GM19099 (cell line): ENCODE data around the gene NR1H2.

ENCODE experiments used
- POLR2A ChIP-seq: IDR thresholded peaks from 3 replicates; pipeline ENCODE4 v1.6.1; 2011; ENCODE audit warnings: low read depth; ENCODE audit not compliant: insufficient read length; ENCODE audit errors: extremely low read depth

Gene NR1H2

DNA sequence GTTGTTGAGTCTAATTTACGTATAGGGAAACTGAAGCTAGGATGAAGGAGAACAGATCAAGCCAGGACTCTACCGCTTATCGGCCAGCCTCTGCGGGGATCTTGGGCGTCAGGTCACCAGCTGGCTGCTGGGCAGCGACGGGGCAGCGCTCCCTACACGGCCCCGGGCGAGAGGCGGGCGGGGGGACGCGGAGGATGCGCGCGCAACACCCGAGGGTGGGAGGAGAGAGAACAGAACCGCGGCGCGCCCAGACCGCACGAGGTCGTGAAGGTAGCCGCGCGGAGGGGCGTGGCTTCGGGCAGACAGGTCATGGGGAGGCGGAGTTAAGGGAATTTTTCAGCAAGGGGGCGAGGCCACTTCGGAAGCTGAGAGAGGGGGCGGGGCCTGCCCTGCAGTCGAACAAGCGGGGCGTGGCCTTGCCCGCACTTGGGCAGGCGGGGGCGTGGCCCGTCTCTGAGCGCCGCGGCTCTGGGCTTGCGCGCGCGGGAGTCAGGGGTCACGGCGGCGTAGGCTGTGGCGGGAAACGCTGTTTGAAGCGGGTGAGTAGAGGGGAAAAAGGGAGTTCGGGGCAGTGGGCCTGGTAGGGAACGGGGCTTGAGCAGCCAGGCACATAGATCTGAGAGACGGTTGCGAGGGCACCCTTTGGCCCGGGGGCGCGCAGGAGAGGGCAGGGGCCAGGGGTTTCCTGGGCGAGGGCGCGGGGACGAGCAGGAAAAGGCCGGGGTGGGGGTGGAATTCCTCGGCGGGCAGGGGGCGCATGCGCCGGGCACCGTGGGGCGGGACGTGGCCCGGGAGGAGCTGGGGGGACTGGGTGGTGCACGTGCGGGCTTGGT lies 7.8 kb downstream of the NR1H2 start, which contains the start of gene POLD1:
TSS of gene POLD1 (plus strand) at position 496 of the 833 bp plus-strand sequence. CDS start 14,505 bp downstream, outside the sequence.
- peak; percentile 74 for TF ChIP-seq POLR2A

DNA sequence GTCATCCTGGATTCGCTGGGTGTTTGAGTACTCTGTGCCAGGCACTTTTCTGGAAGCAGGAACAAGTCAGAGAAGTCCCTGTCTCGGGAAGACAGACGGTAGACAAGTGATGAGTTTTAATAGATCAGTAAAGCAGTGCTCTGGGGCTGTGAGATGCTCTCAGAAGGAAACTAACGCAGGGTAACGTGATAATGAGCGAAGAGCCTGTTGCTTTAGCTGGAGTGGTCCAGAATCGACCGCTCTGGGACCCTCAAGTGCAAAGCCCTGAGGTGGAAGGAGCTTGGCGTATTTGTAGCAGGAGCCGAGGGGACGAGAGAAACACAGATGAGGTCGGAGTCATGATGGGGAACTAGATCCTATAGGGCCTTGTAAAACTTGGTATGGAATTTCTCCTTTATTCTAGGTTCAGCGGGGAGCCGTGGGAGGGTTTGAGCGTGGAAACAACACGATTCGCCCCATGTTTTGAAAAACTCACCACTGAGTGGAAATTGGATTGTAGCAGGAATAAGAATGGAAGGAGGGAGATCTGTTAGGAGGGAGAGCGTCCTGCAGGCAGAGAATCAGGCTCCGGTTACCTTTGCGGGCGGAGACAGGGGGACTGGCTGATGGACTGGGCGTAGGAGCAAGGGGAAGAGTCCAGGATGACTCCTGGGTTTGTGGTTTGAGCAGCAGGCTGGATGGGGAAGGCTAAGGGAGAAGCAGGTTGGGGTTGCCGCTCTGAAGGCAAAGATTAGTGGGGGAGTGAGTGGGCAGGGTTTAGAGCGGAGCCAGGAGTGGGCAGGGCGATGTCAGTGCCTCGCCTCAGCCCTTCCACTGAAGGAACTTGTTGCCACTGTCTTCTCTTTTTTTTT lies 8.7 kb downstream of the NR1H2 start:
- TF ChIP-seq POLR2A = no peak

DNA sequence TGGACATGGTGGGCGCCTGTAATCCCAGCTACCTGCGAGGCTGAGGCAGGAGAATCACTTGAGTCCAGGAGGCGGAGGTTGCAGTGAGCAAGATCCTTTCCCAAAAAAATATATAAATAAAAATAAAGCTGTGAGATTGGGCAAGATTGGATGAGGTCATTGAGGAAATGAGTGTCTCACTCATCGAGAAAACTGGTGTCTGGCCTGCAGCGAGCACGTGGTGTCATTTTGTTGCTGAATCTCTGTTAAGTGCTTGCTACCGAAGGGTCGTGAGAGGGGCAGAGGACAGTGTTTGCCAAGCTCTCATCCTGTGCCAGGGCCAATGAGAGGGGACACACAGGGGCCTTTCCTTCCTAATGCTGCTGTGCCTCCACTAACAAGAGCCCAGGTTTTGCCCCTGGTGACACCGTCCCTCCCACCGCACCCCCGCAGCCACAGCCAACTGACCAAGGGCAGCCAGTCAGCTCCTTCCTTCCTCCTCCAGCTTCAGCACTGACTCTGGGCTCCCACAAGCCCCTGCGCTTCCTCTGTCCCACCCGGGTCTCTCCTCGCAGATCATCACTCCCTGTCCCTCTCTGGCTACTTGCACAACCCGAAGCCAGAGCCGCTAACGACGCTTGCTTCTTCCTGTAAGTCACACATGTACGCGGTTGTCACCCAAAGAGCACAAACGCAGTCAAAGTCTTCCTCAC lies 11.1 kb downstream of the NR1H2 start:
- no peak for TF ChIP-seq POLR2A

DNA sequence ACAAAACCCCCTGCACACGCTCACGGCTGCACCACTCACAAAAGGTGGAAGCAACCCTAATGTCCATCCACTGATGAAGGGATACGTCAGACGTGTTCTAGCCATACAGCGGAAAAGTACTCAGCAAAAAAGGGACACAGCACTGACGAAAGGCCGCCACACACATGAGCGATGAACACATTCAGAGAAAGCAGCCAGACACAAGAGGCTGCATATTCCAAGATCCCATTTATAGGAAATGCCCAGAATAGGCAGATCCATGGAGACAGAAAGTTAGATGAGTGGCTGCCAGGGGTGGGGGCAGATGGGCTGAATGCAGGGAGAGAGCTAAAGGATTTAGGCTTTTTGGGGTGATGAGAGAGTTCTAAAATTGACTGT lies 11.6 kb downstream of the NR1H2 start:
- no peak for TF ChIP-seq POLR2A

DNA sequence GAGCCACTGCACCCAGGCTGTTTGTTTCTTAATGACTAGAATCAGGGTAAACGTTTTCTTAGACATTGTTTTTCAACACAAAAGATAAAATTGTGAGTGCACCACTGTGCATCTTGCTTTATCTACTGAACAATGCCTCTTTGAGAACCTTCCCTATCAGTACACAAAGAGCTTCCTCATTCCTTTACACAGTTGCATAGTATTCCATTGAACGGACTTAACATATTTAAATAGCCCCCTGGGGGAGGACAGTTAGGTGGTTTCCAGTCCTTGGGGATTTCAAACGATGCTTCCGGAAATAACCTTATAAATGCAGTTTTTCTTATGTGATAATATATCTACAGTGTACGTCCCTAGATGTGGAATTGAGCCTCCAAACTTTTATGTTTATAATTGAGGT lies 16.5 kb downstream of the NR1H2 start:
- no peak for TF ChIP-seq POLR2A

DNA sequence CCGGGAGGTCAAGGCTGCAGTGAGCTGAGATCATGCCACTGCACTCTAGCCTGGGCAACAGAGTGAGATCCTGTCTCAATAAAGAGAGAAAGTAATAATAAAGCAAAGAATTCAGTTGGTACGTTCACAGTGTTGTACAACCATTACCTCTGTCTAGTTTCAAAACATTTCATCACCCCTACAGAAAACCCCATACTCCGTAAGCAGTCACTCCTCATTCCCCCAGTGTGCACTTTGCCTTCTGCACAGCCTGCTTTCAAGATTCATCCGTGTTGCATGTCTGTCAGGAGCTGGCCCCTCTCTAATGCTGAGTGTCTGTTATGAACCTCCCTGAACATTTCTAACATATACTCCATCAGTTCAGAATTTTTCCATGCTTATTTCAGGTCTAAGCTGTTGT lies 17.3 kb downstream of the NR1H2 start:
- TF ChIP-seq POLR2A = no peak

DNA sequence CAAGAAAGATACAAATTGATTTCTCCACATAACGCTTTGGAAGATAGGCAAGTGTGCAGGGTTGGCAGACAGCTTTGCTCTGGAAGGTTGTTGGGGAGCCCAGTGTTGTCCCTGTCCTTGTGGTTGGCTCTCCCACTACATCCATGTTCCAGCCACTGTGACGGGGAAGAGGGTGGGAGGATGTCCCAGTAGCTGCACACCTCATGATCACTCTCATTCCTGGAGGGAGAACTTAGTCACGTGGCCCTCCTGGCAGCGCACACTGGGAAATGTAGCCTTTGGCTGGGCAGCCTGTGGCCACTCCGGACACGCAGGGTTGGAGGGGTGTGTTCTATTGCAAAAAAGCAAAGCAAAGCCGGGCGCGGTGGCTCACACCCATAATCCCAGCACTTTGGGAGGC lies 17.8 kb downstream of the NR1H2 start:
- TF ChIP-seq POLR2A = no peak

DNA sequence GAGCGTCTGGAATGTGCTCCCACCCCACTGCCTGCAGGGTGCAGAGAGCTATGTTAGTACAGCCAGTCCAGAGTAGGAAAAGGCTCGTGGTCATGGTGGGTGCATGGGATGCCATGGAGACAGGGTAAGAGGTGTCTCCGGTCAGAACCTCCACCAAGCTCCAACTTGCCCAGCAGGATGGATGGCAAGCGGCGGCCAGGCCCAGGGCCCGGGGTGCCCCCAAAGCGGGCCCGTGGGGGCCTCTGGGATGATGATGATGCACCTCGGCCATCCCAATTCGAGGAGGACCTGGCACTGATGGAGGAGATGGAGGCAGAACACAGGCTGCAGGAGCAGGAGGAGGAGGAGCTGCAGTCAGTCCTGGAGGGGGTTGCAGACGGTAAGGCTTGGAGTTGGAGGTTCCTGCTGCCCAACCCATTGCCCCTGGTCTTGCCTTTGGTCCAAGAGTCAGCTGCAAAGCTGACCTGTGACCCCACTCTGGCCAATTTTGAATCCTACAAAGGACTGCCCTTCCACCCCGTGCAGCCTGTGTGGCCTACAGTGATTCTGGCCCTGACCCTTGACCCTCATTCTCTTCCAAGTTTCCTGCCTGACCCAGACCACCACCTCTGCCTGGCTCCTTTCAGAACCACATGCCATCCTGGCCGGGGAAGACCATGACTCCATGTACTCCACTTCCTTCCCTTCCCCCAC lies 22.6 kb downstream of the NR1H2 start:
- no peak for TF ChIP-seq POLR2A

DNA sequence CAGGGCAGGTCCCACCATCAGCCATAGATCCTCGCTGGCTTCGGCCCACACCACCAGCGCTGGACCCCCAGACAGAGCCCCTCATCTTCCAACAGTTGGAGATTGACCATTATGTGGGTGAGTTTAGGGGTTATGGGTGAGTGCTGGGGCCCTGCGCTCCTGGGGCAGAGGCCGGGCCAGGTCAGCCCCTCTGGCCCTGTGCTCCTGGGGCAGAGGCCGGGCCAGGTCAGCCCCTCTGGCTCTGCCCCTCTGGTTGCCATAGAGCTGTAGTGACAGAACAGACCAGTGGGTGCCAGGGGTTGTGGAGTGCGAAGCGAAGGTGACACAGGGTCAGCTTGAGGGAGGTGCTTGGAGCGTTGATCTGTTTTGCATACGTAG lies 23.1 kb downstream of the NR1H2 start:
- no peak for TF ChIP-seq POLR2A

DNA sequence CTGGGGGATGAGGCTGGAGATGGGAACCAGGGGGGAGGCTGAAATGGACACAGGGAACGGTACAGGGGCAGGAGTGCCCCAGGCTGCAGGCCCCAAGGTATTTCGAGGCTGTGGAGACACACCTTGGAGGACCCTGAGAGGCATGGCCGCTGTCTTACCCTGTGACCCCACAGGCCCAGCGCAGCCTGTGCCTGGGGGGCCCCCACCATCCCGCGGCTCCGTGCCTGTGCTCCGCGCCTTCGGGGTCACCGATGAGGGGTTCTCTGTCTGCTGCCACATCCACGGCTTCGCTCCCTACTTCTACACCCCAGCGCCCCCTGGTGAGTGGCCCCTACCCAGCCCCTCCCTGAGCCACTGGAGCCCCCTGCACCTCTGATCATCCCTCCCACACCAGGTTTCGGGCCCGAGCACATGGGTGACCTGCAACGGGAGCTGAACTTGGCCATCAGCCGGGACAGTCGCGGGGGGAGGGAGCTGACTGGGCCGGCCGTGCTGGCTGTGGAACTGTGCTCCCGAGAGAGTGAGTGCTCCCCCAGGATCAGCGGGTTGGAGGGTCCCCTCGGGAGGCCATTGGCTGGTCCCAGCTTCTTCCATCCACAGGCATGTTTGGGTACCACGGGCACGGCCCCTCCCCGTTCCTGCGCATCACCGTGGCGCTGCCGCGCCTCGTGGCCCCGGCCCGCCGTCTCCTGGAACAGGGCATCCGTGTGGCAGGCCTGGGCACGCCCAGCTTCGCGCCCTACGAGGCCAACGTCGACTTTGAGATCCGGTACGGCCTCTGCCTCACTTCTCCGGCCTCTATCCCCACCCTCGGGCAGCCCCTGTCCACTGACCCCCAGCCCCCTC lies 25.6 kb downstream of the NR1H2 start:
- no peak for TF ChIP-seq POLR2A

DNA sequence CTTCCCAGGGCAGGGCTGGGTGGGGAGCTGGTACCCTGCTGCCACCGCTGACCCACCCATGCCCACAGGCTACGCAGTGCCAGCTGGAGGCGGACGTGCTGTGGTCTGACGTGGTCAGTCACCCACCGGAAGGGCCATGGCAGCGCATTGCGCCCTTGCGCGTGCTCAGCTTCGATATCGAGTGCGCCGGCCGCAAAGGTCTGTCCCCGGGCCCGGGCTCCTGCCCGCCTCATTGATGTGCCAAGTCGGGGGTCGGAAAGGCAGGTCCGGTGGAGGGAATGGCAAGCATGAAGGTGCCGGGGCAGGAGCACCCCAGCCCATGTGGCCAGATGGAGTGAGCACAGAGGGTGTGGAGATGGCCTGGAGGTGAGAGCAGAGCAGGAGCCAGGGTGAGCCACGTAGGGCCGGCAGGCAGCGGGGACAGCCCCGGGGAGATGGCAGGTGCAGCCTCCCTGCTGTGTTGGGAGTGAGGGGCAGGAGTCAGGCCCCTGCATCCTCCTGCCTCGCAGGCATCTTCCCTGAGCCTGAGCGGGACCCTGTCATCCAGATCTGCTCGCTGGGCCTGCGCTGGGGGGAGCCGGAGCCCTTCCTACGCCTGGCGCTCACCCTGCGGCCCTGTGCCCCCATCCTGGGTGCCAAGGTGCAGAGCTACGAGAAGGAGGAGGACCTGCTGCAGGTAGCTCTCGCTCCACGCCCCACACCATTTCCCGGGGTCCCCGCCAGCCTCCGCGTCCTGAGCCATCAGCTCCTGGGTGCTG lies 26.5 kb downstream of the NR1H2 start:
- TF ChIP-seq POLR2A = no peak

DNA sequence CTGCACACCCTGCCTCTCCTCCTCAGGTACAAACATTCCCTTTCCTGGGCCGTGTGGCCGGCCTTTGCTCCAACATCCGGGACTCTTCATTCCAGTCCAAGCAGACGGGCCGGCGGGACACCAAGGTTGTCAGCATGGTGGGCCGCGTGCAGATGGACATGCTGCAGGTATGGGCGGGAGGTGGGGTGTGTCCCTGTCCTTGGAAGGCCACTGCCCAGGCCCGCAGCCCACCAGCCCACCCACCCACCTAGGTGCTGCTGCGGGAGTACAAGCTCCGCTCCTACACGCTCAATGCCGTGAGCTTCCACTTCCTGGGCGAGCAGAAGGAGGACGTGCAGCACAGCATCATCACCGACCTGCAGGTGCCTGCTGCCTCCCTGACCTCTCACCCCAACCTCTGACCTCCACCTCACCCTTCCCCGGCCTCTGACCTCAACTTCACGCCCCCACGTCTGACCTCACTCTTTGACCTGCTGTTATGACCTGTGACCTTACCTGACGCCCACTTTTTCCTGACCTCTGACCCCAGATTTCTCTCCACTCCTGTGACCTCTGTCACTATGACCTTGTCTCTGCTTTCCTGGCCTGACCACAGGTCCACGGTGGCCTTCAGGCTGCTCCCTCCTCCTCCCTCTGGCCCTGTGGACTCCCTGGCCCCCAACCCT lies 30.0 kb downstream of the NR1H2 start:
- TF ChIP-seq POLR2A = no peak

DNA sequence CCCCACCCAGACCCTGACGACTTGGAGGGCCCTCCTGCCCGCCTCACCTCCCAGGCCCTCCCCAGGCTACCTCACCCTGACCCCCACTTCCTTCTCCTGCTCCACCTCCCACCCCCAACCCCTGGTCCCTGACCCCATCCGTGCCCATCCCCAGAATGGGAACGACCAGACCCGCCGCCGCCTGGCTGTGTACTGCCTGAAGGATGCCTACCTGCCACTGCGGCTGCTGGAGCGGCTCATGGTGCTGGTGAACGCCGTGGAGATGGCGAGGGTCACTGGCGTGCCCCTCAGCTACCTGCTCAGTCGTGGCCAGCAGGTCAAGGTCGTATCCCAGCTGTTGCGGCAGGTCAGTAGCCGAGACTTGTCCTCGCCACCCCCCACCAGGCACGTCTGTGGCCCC lies 30.6 kb downstream of the NR1H2 start:
- no peak for TF ChIP-seq POLR2A
